ENCODE measurements around the gene SLAIN1. TPM values are rescaled to one million over a fixed set of nuclear protein-coding genes. Genes with fewer than 3 reads are reported as not detected.

Gene SLAIN1
- total and polyA plus RNA-seq, 10 of the 15 experiments (the other 5 are each of a cell fraction or from before 2014, with no cell fraction given): 11.9 to 140 (median 56.9) TPM

DNA sequence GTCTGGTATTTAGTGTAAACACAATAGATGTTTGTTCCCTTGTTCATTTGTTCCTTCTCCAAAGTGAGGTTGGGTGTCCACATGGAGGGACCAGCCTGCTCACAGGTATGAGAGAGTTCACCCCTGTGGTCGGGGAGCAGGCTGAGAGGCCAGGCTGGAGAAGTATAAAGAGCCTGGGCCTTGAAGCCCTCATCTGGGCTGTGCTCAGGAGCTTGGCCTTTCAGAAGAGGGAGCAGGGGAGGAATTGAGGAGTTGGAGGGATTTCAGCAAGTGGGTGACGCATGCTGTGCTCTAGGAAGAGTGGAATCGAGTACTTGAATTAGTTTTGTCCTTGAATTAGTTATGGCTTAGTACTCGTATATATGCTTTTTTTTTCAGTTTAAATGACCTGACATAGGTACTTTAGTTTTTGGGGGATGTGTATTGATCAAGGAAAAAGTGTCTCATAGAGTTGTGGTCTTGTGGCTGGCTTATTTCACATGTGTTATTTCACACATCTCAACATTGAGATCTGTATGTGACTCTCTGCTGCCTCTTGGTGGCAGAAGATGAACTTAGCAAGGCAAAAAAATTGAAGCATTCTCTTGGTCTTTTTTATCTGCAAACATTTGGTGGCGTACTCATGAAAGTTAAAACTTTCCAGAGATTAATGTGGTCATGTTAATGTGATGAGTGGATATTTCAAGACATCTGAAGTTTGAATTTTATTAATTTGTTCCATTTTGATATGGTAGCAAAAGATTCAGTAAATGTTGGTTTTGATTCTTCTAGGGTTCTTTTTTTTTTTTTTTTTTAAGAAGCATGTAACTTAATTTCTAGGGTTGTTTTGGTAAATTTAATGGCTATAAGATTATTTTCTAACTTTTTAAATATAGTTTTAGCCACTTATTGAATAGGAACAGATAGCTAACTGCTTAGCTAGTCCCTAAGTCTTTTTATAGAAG is 54.3 kb downstream of the SLAIN1 start:
- ChIA-PET CTCF (interaction anchor here (0.6 to 9.6 kb wide), 27 partner anchors 8 to 369 kb away, joined by 3 to 225 read pairs (median 3); no protein-coding TSS in a partner anchor), SMC1A (ENCODE audit: uncharacterized antibody, unreplicated experiment) (interaction anchor here (0.7 to 6.4 kb wide), 18 partner anchors 15 to 369 kb away, joined by 3 to 102 read pairs (median 4); no protein-coding TSS in a partner anchor), RAD21 (ENCODE audit: unreplicated experiment) (interaction anchor here (0.6 to 7.8 kb wide), 14 partner anchors 23 to 369 kb away, joined by 3 to 115 read pairs (median 4); partner anchors contain the start of gene SLAIN1), POLR2A (interaction anchor here (0.6 to 1.8 kb wide), 3 partner anchors 26 to 1703 kb away, joined by 3 to 8 read pairs (median 4); no protein-coding TSS in a partner anchor)
- peak; percentile 34 for DNase-seq (ENCODE audit: low read depth, low spot score)
- H3K36me3 ChIP-seq (ENCODE audit: control insufficient read depth in 2 of 2, insufficient read depth in 2 of 2, low read length in 1 of 2): peaks cover 0 to 4% of the 10 kb centered on the region in 2 experiments; a peak in 2 of 4 replicates
- no peak overlapping the region for H3K27ac ChIP-seq (ENCODE audit: control insufficient read depth, insufficient read depth)
- no peaks in the 10 kb centered on the region for H4K20me1 ChIP-seq (ENCODE audit: control insufficient read depth, insufficient read depth)
- WGBS (ENCODE audit: insufficient coverage, insufficient replicate concordance, low lambda C conversion rate, missing lambda C conversion rate): 59% methylated on average over 5 of the region's 5 CpGs
- BruUV-seq (replicated peaks): no TSS peak
- no peak overlapping the region for H3K4me2 ChIP-seq (ENCODE audit: control insufficient read depth, insufficient read depth)
- peak; percentile 91 for ATAC-seq
- H3K9ac ChIP-seq (ENCODE audit: control insufficient read depth, insufficient read depth, low read length): no peak overlapping the region
- H3K4me1 ChIP-seq (ENCODE audit: control insufficient read depth, insufficient read depth, low read length): no peaks in the 10 kb centered on the region
- H3K9me3 ChIP-seq (replicated peaks; ENCODE audit: control insufficient read depth, insufficient read depth, low read length): no peaks in the 10 kb centered on the region
- in situ Hi-C loops (cut with MboI) (loop anchor here (5.0 kb wide), 1 partner anchor 159 kb away; no protein-coding TSS in a partner anchor), intact Hi-C loops (cut with micrococcal nuclease; ENCODE audit: unreplicated experiment) (loop anchor here (1.0 to 2.0 kb wide), 3 partner anchors 55 to 259 kb away; partner anchors contain the start of gene SLAIN1)
- no peaks in the 10 kb centered on the region for H3K27me3 ChIP-seq (replicated peaks in 1 of 2; ENCODE audit: control insufficient read depth in 2 of 2, insufficient read depth in 2 of 2, low read length in 1 of 2)
- no peaks in the 10 kb centered on the region for H3K79me2 ChIP-seq (ENCODE audit: control insufficient read depth, insufficient read depth, low read length)
- no peak overlapping the region for H3K4me3 ChIP-seq
- FAIRE-seq: peak; percentile 96
- H2AFZ ChIP-seq (ENCODE audit: control insufficient read depth, low read depth, low read length): no peak overlapping the region
- TF ChIP-seq MLLT1 (IDR thresholded peaks at IDR 0.05) (0 out of 2 replicates have a peak, but pooled peaks have one; percentile 42), ZNF384 (IDR thresholded peaks at IDR 0.05; ENCODE audit: borderline replicate concordance, low read depth, low read length) (peak; percentile 80), ZNF24 (IDR thresholded peaks at IDR 0.05) (0 out of 2 replicates have a peak, but pooled peaks have one; percentile 36), CBFB (IDR thresholded peaks at IDR 0.05; ENCODE audit: low read depth) (no peak; the same call in 1 of the 2 replicates), ZBTB4 (CRISPR knock-in tag; IDR thresholded peaks at IDR 0.05) (no peak), JUNB (IDR thresholded peaks at IDR 0.05) (no peak), RUNX3 (IDR thresholded peaks at IDR 0.05; ENCODE audit: low read length) (peak; percentile 87), ATF7 (IDR thresholded peaks at IDR 0.05; ENCODE audit: low read depth) (peak; percentile 54; the same call in 1 of the 2 replicates), MYB (IDR thresholded peaks at IDR 0.05; ENCODE audit: borderline replicate concordance, low read depth, low read length) (no peak), SMC3 (IDR thresholded peaks at IDR 0.05; ENCODE audit: borderline replicate concordance, low read length) (peak; percentile 96), MEF2A (IDR thresholded peaks at IDR 0.05; ENCODE audit: insufficient read depth, low read depth, low read length) (0 out of 2 replicates have a peak, but pooled peaks have one; percentile 35)
- TF ChIP-seq, protein P1, sequence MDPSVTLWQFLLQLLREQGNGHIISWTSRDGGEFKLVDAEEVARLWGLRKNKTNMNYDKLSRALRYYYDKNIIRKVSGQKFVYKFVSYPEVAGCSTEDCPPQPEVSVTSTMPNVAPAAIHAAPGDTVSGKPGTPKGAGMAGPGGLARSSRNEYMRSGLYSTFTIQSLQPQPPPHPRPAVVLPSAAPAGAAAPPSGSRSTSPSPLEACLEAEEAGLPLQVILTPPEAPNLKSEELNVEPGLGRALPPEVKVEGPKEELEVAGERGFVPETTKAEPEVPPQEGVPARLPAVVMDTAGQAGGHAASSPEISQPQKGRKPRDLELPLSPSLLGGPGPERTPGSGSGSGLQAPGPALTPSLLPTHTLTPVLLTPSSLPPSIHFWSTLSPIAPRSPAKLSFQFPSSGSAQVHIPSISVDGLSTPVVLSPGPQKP (IDR thresholded peaks at IDR 0.05; ENCODE audit: low read depth, low read length): no peak
- TF ChIP-seq, protein P2, sequence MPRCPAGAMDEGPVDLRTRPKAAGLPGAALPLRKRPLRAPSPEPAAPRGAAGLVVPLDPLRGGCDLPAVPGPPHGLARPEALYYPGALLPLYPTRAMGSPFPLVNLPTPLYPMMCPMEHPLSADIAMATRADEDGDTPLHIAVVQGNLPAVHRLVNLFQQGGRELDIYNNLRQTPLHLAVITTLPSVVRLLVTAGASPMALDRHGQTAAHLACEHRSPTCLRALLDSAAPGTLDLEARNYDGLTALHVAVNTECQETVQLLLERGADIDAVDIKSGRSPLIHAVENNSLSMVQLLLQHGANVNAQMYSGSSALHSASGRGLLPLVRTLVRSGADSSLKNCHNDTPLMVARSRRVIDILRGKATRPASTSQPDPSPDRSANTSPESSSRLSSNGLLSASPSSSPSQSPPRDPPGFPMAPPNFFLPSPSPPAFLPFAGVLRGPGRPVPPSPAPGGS (IDR thresholded peaks at IDR 0.05; ENCODE audit: borderline replicate concordance, insufficient read depth, low read depth, low read length, poor library complexity, severe bottlenecking): no peak

Measured in GM12878 (cell line).